Glomerular visceral epithelial cell (primary cell): ENCODE measurements around the gene MTG1.

Experiments used
- DNase-seq: peaks from one replicate; pipeline ENCODE4 v3.0.0-alpha.2; 2016; ENCODE audit errors: extremely low spot score

MTG1 gene

DNA sequence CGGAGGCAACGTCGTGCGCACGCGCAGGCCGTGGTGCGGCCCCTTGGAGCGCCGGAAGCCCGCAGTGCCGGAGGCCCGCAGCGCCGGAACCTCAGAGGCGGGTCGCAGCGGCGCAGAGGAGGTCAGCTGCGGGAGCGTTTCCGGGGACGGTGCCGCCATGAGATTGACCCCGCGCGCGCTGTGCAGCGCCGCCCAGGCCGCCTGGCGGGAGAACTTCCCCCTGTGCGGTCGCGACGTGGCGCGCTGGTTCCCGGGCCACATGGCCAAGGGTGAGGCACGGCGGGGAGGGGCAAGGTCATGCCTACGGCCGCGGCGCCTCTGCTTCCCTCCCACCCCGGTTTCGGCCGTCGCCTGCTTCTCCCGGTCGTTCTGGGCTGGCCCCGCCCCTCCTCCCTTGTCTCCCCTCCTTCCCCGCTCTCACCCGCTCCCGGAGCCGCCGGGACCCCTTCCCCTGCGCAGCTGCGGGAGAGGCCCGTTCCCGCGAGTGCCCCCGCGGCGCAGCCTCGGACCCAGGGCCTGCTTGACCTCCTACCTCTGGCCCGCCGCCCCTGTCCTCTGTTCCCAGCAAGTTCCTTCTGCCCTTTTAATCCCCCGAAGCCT lies at the start of gene MTG1:
Gene MTG1 (plus strand): TSS at position 94 of the 600 bp plus-strand sequence. CDS start 64 bp downstream, at position 158.
- DNase-seq, result peak; percentile 94

DNA sequence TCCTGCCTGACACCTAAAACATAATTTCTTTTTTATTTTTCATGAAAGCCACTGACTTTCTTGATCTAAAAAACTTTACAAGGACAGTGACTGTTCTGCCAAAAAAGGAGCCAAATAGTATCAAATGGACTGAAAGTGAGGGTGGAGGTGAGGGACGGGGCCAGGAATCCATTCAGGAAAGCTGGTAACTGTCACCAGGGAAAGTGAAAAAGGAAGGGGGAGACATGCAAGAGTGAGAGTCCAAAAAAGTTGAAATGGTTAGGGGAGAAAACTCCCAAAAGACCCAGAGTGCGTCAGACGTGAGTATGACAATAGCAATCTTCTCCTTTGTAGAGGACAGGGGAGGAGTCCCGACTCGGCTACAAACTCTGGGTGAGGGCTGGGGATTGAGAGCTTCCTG lies 49.7 kb upstream of the MTG1 start:
- no peak for DNase-seq

GRCh38 chr10:133346413-133346812 lies 47.5 kb upstream of the MTG1 start:
- DNase-seq, result no peak

GRCh38 chr10:133347710-133348517 lies 46.0 kb upstream of the MTG1 start:
- no peak for DNase-seq

GRCh38 chr10:133349160-133349568 lies 44.8 kb upstream of the MTG1 start:
- DNase-seq, result no peak

DNA sequence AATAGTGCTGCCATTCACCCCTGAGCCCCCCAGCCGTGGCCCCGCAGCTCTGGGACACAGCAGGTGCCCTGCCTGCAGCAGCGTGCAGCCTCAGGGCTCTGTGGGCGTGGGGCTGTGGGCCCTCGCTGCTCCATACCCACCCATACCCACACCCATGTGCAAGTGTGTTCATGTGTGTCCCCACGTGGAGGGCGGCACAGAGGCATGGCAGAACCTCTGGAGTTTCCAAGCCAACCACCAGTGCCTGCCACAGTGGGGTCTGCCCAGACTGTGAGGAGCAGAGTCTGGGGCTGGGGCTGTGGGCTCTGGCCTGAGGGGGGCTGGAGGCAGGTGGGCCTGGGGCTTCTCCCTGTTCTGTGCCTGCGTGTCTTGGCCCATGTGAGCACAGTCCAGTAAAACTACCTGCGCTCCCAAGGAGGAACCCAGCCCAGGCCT lies 44.4 kb upstream of the MTG1 start:
- no peak for DNase-seq

DNA sequence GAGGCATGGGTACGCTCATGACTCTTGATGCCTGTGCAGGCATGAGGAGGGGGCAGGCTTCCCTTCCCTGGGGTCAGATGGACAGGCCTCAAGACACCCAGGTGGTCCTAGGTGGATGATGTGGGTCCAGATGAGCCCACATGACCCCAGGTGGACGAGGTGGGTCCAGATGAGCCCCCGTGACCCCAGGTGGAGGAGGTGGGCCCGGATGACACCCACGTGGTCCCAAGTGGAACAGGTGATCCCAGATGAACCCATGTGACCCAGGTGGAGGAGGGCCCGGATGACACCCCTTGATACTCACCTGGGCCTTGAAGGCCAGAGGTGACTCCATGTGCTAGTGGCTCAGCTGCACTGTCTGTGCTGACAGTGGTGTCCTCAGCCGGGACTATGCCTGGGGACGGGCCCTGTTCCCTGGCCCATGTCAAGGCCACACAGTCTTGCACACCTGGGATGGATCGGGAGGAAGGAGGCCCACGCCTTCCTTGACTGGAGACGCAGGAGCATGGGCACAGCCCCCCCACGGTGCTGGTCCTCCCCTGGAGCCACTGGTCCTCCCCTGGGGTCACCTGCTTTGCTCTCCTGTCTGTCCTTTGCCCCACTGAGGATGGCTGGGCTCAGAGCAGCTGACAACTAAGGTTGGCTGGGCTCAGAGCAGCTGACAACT lies 43.5 kb upstream of the MTG1 start:
- DNase-seq, result no peak

- no peak for DNase-seq
Measured at GRCh38 chr10:133350950-133351329, 43.0 kb upstream of the MTG1 start.

DNA sequence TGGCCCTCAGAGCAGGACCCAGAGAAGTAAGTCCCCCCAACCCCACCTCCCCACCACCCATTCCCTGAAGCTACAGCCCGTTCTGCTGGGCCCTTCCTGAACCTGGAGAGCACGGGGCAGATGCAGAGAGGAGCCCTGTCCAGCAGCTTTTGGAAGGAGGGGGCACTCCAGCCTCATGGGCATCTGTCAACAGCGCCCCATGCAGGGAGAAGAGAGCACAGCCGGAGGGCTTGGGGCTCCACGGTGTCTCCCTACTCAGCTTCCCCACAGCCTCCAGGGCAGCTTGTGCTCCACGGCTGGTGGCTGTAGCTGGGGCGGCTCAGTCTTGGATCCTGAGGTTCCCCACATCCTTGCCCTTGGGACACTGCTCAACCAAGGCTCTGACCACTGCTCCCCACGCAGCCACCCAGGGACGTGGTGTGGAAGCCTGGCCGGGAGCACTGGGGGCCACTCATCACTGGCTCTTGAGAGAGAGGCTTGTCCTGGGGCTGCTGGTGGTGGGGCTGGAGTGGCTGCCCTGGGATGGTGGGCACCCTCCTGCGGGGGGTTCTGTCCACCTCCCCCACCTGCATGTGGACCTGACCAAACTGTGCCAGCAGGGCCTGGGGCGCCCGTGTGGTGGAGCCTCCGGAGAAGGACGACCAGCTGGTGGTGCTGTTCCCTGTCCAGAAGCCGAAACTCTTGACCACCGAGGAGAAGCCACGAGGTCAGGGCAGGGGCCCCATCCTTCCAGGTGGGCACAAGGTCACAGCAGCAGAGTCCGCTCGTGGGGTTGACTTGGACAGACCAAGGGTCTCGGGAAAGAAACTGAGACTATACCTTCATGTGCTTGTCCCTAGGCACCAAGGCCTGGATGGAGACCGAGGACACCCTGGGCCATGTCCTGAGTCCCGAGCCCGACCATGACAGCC lies 42.3 kb upstream of the MTG1 start:
- no peak for DNase-seq

DNA sequence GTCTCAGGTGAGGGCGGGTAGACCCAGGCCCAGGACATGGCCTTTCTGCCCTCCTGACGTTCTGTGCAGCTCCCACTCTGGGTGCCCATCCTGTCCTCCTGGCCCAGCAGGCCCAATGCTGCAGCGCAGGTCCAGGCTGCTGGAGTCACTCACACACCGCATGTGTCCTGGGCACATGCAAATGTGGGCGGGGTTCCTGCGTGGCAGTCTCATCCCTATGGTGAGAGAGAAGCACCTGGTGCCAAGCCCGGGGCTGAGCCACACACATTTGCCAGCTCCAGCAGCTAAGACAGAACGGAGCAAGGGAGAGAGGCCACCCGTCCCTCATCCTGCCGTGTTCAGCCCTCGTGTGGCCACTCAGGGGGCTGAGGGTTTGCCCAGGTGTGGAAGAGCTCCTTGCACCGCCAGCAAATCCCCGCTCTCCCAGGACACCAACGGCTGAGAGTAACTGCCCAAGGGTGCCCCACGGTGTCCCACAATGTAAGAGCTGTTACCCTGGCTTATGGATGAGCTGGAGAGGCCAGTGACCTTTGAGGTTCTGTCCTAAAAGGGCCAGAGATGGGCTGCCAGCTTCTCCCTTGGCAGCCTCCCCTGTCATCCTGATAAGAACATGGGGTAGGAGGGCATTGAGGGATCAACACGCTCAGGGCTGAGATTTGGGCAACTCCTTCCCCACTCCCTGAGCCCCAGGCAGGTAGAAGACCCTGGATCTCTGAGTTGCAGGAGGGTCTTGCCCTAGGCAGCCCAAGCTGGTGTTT lies 40.6 kb upstream of the MTG1 start:
- DNase-seq, result no peak

DNA sequence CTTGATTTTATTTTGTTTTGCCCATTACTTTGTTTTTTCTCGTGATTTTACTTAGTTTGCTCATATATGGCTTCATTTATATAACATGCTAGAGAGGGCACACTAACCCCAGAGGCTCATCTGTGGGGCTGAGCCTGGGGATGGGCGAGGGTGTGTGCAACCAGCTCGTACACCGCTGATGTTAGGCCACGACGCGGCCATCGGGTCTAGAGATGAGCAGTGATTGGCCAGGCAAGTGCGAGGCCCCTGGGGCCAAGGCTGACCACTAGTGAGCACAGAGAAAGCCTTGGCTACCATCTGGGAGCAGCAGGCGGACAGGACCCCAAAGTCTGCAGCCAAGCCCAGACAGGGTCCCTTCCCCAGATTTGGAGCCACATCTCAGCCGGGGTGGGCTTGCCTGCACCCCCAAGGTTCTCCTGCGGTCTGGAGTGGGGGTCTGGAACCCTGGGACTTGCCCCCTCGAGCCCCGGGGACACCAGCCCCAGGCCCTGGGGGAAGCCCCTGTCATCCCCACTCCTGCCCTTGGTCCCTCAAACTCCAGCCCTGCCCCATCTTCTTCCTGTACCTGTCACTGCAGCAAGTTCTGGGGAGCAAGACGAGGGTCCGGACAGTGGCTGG lies 39.9 kb upstream of the MTG1 start:
- DNase-seq, result no peak

- no peak for DNase-seq
Measured at GRCh38 chr10:133354672-133355240, 39.2 kb upstream of the MTG1 start.

DNA sequence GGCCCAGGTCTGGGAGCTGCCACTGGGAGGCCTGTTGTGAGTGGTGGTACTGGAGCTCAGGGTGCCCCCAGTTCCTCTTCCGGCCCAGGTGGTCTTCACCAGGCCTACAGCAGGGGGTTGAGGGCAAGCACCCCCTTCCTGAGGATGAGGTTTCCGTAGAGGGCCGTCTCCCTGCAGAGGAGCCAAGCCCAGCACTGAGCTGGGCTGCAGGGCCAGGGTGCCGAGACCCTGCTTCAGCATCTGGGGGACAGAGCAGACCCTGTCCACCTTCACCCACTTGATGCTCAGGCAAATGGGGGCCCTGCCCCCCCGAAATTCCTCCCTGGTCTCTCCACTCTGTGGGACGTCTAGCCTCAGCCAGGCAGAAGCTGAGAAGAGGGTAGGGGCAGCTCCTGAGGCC lies 38.7 kb upstream of the MTG1 start:
- no peak for DNase-seq

- no peak for DNase-seq
Measured at GRCh38 chr10:133355991-133356390, 38.0 kb upstream of the MTG1 start.

GRCh38 chr10:133356549-133357284 lies 37.2 kb upstream of the MTG1 start:
- DNase-seq, result no peak

DNA sequence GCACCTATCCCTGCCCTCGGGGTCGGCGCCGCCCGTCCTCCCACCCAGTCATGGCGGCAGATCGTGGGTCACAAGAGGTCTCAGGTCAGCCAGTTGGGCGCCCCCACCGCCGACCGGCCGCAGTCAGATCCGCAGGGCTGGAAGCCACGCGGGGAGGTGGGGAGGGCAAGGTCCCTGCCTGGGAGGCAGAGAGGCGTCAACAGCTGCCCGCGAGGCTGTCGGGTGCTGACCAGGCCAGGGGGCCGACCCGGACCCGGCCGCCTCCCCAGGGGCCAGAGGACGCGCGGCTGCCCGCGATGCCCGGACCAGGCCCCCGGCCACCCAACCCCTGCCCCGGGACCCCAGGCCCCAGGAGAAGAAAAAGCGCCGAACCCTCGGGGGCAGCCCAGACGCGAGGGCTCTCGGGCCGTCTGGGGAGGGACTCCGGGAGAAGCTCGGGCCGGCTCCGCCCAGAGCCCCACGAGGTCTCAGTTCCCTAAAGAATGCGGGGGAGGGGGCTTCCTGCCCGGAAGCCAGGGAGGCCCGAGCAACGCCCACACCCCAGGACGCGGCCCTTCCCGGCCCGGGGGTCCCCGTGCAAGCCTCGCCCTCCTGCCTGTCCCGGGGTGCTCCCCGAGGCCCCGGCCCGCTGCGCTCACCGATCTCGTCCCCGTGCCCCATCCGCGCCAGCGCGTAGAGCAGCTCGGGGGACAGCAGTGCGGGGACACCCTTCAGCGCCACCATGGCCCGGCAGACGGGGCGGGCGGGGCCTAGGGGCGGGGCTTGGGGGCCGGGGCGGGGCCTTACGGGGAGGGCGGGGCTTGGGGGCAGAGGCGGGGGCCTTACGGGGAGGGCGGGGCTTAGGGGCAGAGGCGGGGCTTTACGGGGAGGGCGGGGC lies 36.4 kb upstream of the MTG1 start, which contains the start of gene FUOM:
Gene FUOM (minus strand): TSS at position 735 of the 877 bp plus-strand sequence. CDS start 12 bp downstream, at position 723.
- DNase-seq, result peak; percentile 66

DNA sequence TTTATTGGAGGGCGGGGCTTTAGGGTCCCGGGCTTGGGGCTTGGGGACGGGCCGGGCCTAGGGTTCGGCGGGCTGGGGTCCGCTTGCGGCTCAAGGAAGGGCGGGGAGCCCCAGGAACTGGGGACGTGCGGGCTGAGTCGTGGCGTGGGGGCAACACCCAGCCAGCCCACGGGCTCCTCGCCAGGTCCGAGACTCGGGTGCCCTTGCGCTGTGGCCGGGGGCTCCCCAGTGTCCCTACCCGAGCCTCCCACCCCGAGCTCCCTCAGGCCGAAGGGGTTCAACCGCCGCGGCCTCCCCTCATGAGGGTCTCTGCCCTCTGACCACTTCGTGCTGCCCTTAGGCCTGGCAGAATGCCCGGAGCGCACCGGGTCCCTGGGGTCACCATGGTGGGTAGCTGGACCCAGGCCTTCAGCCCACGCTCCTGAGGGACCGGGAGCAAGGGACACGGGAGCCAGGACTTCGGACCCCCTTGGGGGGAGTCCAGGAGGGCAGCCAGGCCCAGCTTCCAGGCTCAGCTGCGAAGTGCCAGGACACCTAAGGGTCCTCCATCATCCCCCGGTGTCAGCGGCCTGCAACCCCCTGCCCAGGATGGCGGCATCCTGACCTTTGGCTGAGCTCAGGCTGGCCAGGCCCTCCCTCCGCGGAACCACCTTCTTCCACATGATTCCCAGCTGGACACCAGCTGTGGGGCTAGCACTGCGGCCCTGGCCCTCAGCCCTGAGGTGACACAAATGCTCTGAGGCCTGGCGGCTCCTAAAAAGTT lies 35.6 kb upstream of the MTG1 start:
- no peak for DNase-seq

DNA sequence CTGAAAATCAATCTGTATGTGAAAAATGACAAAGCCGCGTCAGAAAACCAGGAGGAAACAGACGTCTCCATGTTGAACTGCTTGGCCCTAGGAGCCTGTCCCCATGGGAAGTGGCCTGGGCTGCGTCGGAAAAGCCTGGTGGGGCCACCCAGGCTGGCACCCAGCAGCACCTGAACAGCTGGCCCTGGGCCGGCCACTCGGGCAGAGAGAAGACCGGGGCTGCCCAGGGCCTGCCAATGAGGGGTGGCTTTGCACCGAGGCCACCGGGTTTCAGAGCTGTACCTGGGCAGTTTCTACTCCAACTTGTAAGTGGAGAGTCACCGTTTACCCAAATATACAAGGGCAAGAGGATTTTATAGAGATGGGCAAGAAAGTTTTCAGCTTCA lies 35.0 kb upstream of the MTG1 start:
- no peak for DNase-seq
